Thyroid gland (tissue), 4 donors: ENCODE results near the gene XRCC3. TPM values are rescaled to one million over a fixed set of nuclear protein-coding genes. Genes with fewer than 3 reads are reported as not detected.

ENCODE experiments used
- DNase-seq, 2 donors: peaks; one replicate each; pipeline ENCODE4 v3.0.0-alpha.2; 2019
- H3K27ac ChIP-seq, 3 donors: fragments of 200-600 bp; sonication (generic); 1 replicate in 2 of 3; 2 replicates in 1 of 3; pipeline ENCODE4 v1.5.1; 2016 to 2019; ENCODE audit warnings: mild to moderate bottlenecking in 1 of 3, moderate library complexity in 1 of 3
- H3K27me3 ChIP-seq: fragments of 200-600 bp; sonication (generic); one replicate; pipeline ENCODE4 v1.5.1; 2019
- H3K36me3 ChIP-seq, 2 donors: fragments of 200-600 bp; sonication (generic); one replicate each; pipeline ENCODE4 v1.5.1; 2016 to 2019
- H3K4me1 ChIP-seq, 2 donors: fragments of 200-600 bp; sonication (generic); one replicate each; pipeline ENCODE4 v1.5.1; 2017 to 2019
- H3K4me3 ChIP-seq, 3 donors: fragments of 200-600 bp; sonication (generic); replicated peaks in 1 of 3; 1 replicate in 2 of 3; 2 replicates in 1 of 3; pipeline ENCODE4 v1.5.1; 2016; ENCODE audit warnings: mild to moderate bottlenecking in 1 of 3
- H3K9me3 ChIP-seq: fragments of 200-600 bp; sonication (generic); one replicate; pipeline ENCODE4 v1.5.1; 2017
- CTCF ChIP-seq, 6 experiments: fragments of 200-600 bp in 3 of 6; fragments of 450-650 bp in 3 of 6; sonication (generic) in 3 of 6; IDR thresholded peaks; one replicate each; pipeline ENCODE4 v1.5.1; 2016 to 2019; ENCODE audit warnings: antibody characterized with exemption in 6 of 6, mild to moderate bottlenecking in 2 of 6, inconsistent platforms in 1 of 6, moderate library complexity in 1 of 6
- POLR2A ChIP-seq, 2 donors: fragments of 450-650 bp; IDR thresholded peaks; one replicate each; pipeline ENCODE4 v1.6.1; 2017; ENCODE audit warnings: antibody characterized with exemption in 2 of 2, mild to moderate bottlenecking in 2 of 2, moderate library complexity in 1 of 2
- WGBS, 2 donors: methylation state at CpG; one replicate each; pipeline ENCODE4 v1.1.5; 2017; 5-methylcytosine and 5-hydroxymethylcytosine counted together
- intact Hi-C: fragments of 100-400 bp; cut with DNase I; formaldehyde crosslinking; loops from one replicate; pipeline ENCODE4 v1.15.1; 2023
- total RNA-seq, 4 donors: library from RNA; depleted of rRNA; stranded (reverse); fragments of >200 nt; gene quantifications; one replicate each; pipeline ENCODE4 v1.2.3, GENCODE V29; 2016

The XRCC3 gene
- total RNA-seq, 4 donors from 2014 or later = 3.3 to 15.7 (median 7.9) TPM

GRCh38 chr14:103731481-103731880 lies 16.2 kb upstream of the XRCC3 start:
- peaks cover 25 to 44% of the 10 kb centered on the region in 2 donors for H3K4me1 ChIP-seq
- no peak overlapping the region for H3K27ac ChIP-seq
- H3K9me3 ChIP-seq = no peaks in the 10 kb centered on the region
- H3K27me3 ChIP-seq = no peaks in the 10 kb centered on the region
- no peak for TF ChIP-seq CTCF (IDR thresholded peaks at IDR 0.05)
- TF ChIP-seq POLR2A (IDR thresholded peaks at IDR 0.05) = no peak
- H3K36me3 ChIP-seq = peaks cover 31% of the 10 kb centered on the region in 2 donors
- 89 to 95% methylated on average over 14 to 15 of the region's 15 CpGs for WGBS, 2 donors
- intact Hi-C loops = no loop called here
- H3K4me3 ChIP-seq = no peak overlapping the region
- DNase-seq = no peak

- Histone ChIP-seq H3K36me3 (peaks cover 22 to 31% of the 10 kb centered on the region in 2 donors), H3K4me3 (no peak overlapping the region), H3K9me3 (no peaks in the 10 kb centered on the region), H3K27ac (peak overlapping the region in 2 of 3 donors; percentile 92), H3K4me1 (peaks cover 19 to 35% of the 10 kb centered on the region in 2 donors), H3K27me3 (no peaks in the 10 kb centered on the region)
- DNase-seq = no peak
- TF ChIP-seq CTCF (IDR thresholded peaks at IDR 0.05) = no peak
- intact Hi-C loops = no loop called here
- WGBS, 2 donors = 83 to 90% methylated on average over 7 to 10 of the region's 15 CpGs
Observed at GRCh38 chr14:103730490-103731035, 15.3 kb upstream of the XRCC3 start.

DNA sequence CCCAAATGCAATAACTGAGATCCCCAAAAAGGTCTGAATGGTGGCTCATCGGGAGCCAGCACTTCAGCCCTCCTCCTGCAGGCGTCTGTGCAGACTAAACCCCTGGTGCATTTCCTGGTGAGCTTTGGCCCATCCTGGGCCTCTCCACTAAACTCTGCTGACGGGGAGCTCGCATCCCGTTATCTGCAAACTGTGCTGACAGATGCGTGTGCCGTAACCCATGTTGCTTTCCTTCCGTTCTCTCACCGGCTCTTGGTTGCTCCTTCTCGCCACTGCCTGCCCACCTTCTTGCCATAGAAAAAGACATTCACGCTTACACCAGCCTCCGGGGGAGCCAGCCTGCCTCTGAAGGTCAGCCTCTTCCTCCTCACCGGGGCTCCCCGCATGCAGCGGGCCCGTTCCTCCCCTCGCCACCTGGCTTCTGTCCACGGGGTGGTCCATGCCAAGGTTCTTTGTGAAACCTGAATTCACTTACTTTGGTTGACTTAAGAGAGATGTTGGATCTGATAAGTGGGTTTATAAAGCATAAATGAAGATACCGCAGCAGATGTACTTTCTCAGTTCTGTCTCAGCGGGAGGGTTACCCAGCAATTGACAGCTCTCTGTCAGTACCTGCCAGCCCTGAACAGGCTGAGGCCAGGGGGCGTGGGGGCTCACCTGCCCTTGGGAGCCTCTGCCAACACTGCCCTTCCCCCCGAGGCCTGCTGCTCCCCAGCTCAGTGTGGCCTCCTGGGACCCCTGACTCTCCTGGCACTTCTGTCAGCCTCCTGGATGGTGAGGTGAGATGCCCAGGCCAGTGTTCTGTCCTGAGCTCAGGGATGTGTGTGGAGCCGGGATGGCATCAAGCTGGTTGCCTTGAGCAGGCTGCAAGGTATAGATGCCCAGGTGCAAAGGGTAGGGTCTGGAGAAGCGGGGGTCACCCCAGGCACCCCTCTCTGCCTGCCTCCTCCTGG lies 14.5 kb upstream of the XRCC3 start:
- WGBS, 2 donors = 87% methylated on average over 21 to 23 of the region's 24 CpGs
- no peak for DNase-seq
- peaks cover 21 to 30% of the 10 kb centered on the region in 2 donors for H3K36me3 ChIP-seq
- H3K27ac ChIP-seq = peak overlapping the region; percentile 26 to 92 (median 92)
- H3K27me3 ChIP-seq = no peaks in the 10 kb centered on the region
- intact Hi-C loops = no loop called here
- no peaks in the 10 kb centered on the region for H3K9me3 ChIP-seq
- H3K4me1 ChIP-seq = peaks cover 19 to 29% of the 10 kb centered on the region in 2 donors
- no peak overlapping the region for H3K4me3 ChIP-seq
- TF ChIP-seq CTCF (IDR thresholded peaks at IDR 0.05) = no peak
- TF ChIP-seq POLR2A (IDR thresholded peaks at IDR 0.05) = no peak

DNA sequence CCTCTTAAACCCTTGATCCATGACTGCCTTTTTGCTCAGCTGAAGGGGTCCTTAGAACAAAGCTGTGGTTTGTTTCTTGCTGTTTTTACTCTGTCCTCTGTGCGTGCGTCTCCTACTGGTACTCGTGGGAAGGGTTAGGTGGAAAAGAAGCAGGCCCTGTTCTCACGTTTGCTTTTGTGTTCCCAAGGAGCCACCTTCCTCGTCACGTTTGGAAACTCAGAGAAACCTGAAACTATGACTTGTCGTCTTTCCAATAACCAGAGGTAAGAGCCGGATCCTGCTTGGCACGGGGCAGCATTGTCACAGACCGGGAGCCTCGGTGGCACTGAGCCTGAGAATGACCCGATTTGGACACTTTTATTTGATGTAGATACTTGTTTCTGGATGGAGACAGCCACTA lies 13.5 kb upstream of the XRCC3 start:
- Histone ChIP-seq H3K4me3 (no peak overlapping the region), H3K4me1 (peaks cover 19 to 36% of the 10 kb centered on the region in 2 donors), H3K27ac (peak overlapping the region; percentile 79 to 92 (median 92)), H3K9me3 (no peaks in the 10 kb centered on the region), H3K27me3 (no peaks in the 10 kb centered on the region), H3K36me3 (peaks cover 14 to 19% of the 10 kb centered on the region in 2 donors)
- intact Hi-C loops = no loop called here
- DNase-seq = peak; percentile 83 to 91
- TF ChIP-seq POLR2A (IDR thresholded peaks at IDR 0.05) (peak in 1 of 2 donors; percentile 51), CTCF (IDR thresholded peaks at IDR 0.05) (peak in 5 of 6 experiments; percentile 13 to 66 (median 46))
- WGBS, 2 donors = 39 to 47% methylated on average over 12 of the region's 12 CpGs

GRCh38 chr14:103728141-103728540 lies 12.9 kb upstream of the XRCC3 start:
- 68 to 75% methylated on average over 10 to 16 of the region's 19 CpGs for WGBS, 2 donors
- no peak for TF ChIP-seq POLR2A (IDR thresholded peaks at IDR 0.05)
- Histone ChIP-seq H3K36me3 (peaks cover 9 to 13% of the 10 kb centered on the region in 2 donors), H3K4me3 (no peak overlapping the region), H3K9me3 (no peaks in the 10 kb centered on the region), H3K27me3 (no peaks in the 10 kb centered on the region), H3K27ac (peak overlapping the region; percentile 79 to 92 (median 92)), H3K4me1 (peaks cover 25 to 41% of the 10 kb centered on the region in 2 donors)
- DNase-seq = no peak
- intact Hi-C loops = no loop called here
